SU-DHL-6 (cell line): ENCODE results near the gene BRD3OS.

Source experiments
- H2AFZ ChIP-seq: fragments of 200-600 bp; sonication (generic); 2 replicates; pipeline ENCODE4 v1.6.1; 2014; ENCODE audit warnings: low read depth, mild to moderate bottlenecking, moderate library complexity, mixed read lengths, antibody characterized with exemption, low read length; ENCODE audit not compliant: severe bottlenecking
- H3F3A ChIP-seq: fragments of 200-600 bp; shearing (Covaris generic); 2 replicates; pipeline ENCODE4 v1.6.0; 2016; ENCODE audit warnings: antibody characterized with exemption, mild to moderate bottlenecking; ENCODE audit not compliant: insufficient read depth
- H3K27ac ChIP-seq: fragments of 200-600 bp; sonication (generic); 2 replicates; pipeline ENCODE4 v1.5.1; 2016; ENCODE audit warnings: low read depth, mild to moderate bottlenecking, low read length, moderate library complexity, mixed read lengths
- H3K27me3 ChIP-seq: fragments of 200-600 bp; sonication (generic), shearing (Covaris generic); 2 replicates; pipeline ENCODE4 v1.6.0; 2014; ENCODE audit warnings: mild to moderate bottlenecking, low read length
- H3K36me3 ChIP-seq: fragments of 200-600 bp; sonication (generic); 2 replicates; pipeline ENCODE4 v1.6.1; 2014; ENCODE audit warnings: mild to moderate bottlenecking, low read length, mixed read lengths
- H3K4me2 ChIP-seq: fragments of 300-600, 200-600 bp; shearing (Covaris generic), sonication (generic); 2 replicates; pipeline ENCODE4 v1.6.0; 2014; ENCODE audit warnings: low read length, low read depth, mild to moderate bottlenecking; ENCODE audit not compliant: poor library complexity, severe bottlenecking
- H3K4me3 ChIP-seq: fragments of 200-600 bp; sonication (generic); 2 replicates; pipeline ENCODE4 v1.5.1; 2014; ENCODE audit warnings: antibody characterized with exemption, low read length, mild to moderate bottlenecking, mixed read lengths; ENCODE audit not compliant: insufficient read depth, poor library complexity, severe bottlenecking
- H3K79me2 ChIP-seq: fragments of 200-600 bp; sonication (generic); 2 replicates; pipeline ENCODE4 v1.6.1; 2014; ENCODE audit warnings: mild to moderate bottlenecking, low read length, moderate library complexity; ENCODE audit not compliant: insufficient read depth
- H3K9ac ChIP-seq: fragments of 200-600 bp; sonication (generic); 2 replicates; pipeline ENCODE4 v1.7.0; 2014; ENCODE audit warnings: mild to moderate bottlenecking, low read length
- H3K9me2 ChIP-seq: fragments of 200-600 bp; sonication (generic); replicated peaks from 2 replicates; pipeline ENCODE4 v1.6.1; 2014; ENCODE audit warnings: low read length; ENCODE audit not compliant: insufficient read depth
- H3K9me3 ChIP-seq: fragments of 200-600 bp; sonication (generic); 2 replicates; pipeline ENCODE4 v1.6.1; 2014; ENCODE audit warnings: low read length, mixed read lengths; ENCODE audit not compliant: insufficient read depth
- H4K20me1 ChIP-seq: fragments of 200-600 bp; sonication (generic); 2 replicates; pipeline ENCODE4 v1.6.1; 2014; ENCODE audit warnings: low read depth, mild to moderate bottlenecking, antibody characterized with exemption, low read length, moderate library complexity, mixed read lengths
- CTCF ChIP-seq: fragments of 200-600 bp; sonication (generic); IDR thresholded peaks from one replicate; pipeline ENCODE4 v1.5.1; 2017; ENCODE audit warnings: antibody characterized with exemption, mild to moderate bottlenecking, low read length, moderate library complexity; ENCODE audit not compliant: insufficient read depth, poor library complexity, severe bottlenecking
- EZH2phosphoT487 ChIP-seq: fragments of 200-600 bp; sonication (generic), shearing (Covaris generic); conservative IDR thresholded peaks from 2 replicates; pipeline ENCODE4 v1.6.1; 2018; ENCODE audit warnings: mild to moderate bottlenecking, antibody characterized with exemption, low read length, moderate library complexity, mixed read lengths

The BRD3OS gene

GRCh38 chr9:134062461-134063087 is 37.3 kb downstream of the BRD3OS start:
- Histone ChIP-seq H3K27me3 (no peaks in the 10 kb centered on the region), H3K9ac (no peak overlapping the region), H3K4me2 (no peak overlapping the region), H3K9me3 (no peaks in the 10 kb centered on the region), H3K4me3 (no peak overlapping the region), H4K20me1 (peaks cover 6% of the 10 kb centered on the region), H3K9me2 (no peaks in the 10 kb centered on the region), H3K79me2 (no peaks in the 10 kb centered on the region), H3F3A (no peaks in the 10 kb centered on the region), H2AFZ (no peak overlapping the region), H3K27ac (no peak overlapping the region), H3K36me3 (no peaks in the 10 kb centered on the region)
- TF ChIP-seq EZH2phosphoT487, result no peak
- no peak for TF ChIP-seq CTCF

GRCh38 chr9:134063088-134063570 is 37.8 kb downstream of the BRD3OS start:
- Histone ChIP-seq H3K9me2 (no peaks in the 10 kb centered on the region), H3K4me2 (no peak overlapping the region), H3K9me3 (no peaks in the 10 kb centered on the region), H3K36me3 (no peaks in the 10 kb centered on the region), H3K4me3 (no peak overlapping the region), H3K9ac (no peak overlapping the region), H3K79me2 (no peaks in the 10 kb centered on the region), H2AFZ (no peak overlapping the region), H3K27ac (no peak overlapping the region), H3K27me3 (no peaks in the 10 kb centered on the region), H4K20me1 (peaks cover 6% of the 10 kb centered on the region), H3F3A (no peaks in the 10 kb centered on the region)
- TF ChIP-seq EZH2phosphoT487, result no peak
- TF ChIP-seq CTCF, result no peak

- no peak overlapping the region for H3K4me2 ChIP-seq
- H2AFZ ChIP-seq, result no peak overlapping the region
- H3K79me2 ChIP-seq, result no peaks in the 10 kb centered on the region
- H4K20me1 ChIP-seq, result peaks cover 2% of the 10 kb centered on the region
- no peaks in the 10 kb centered on the region for H3K9me3 ChIP-seq
- H3F3A ChIP-seq, result no peaks in the 10 kb centered on the region
- TF ChIP-seq CTCF, result no peak
- no peak for TF ChIP-seq EZH2phosphoT487
- no peak overlapping the region for H3K27ac ChIP-seq
- H3K27me3 ChIP-seq, result no peaks in the 10 kb centered on the region
- no peak overlapping the region for H3K9ac ChIP-seq
- no peaks in the 10 kb centered on the region for H3K36me3 ChIP-seq
- no peaks in the 10 kb centered on the region for H3K9me2 ChIP-seq
- no peak overlapping the region for H3K4me3 ChIP-seq
Observed at GRCh38 chr9:134063571-134064450, 38.5 kb downstream of the BRD3OS start.
